Subcutaneous adipose tissue (tissue), 4 donors: ENCODE results near the gene REC8. TPM values are rescaled to one million over a fixed set of nuclear protein-coding genes. Genes with fewer than 3 reads are reported as not detected.

Source experiments
- total RNA-seq, 4 donors: library from RNA; depleted of rRNA; stranded (reverse); fragments of >200 nt; gene quantifications; one replicate each; pipeline ENCODE4 v1.1.0, GENCODE V29; 2016
- TF ChIP-seq, protein P1 (sequence below): fragments of 450-650 bp; IDR thresholded peaks from one replicate; pipeline ENCODE4 v1.5.1; 2016; ENCODE audit warnings: low read depth, mild to moderate bottlenecking, control low read depth, antibody characterized with exemption, moderate library complexity

REC8 gene
- total RNA-seq, 4 donors from 2014 or later = 3.1 to 27.7 (median 5.5) TPM

DNA sequence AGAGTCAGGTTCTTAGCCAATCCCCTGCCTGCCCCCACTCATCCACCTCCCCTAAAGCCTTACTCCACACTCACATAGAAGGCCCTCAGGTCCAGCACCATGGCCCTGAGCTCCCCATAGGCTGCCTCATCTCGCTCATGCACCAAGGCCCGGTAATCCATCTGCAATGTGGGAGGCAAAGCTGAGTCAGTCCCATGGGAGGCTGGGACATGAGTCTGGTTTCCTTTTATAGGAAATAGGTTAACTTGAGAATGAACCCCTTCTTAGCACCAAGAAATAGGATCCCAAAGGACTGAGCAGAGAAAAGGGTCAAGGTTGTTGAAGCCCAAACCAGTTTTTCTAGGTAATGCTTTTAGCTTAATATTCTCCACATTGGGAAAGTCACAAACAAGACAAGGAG, 28.4 kb upstream of the REC8 start:
- TF ChIP-seq, protein P1, sequence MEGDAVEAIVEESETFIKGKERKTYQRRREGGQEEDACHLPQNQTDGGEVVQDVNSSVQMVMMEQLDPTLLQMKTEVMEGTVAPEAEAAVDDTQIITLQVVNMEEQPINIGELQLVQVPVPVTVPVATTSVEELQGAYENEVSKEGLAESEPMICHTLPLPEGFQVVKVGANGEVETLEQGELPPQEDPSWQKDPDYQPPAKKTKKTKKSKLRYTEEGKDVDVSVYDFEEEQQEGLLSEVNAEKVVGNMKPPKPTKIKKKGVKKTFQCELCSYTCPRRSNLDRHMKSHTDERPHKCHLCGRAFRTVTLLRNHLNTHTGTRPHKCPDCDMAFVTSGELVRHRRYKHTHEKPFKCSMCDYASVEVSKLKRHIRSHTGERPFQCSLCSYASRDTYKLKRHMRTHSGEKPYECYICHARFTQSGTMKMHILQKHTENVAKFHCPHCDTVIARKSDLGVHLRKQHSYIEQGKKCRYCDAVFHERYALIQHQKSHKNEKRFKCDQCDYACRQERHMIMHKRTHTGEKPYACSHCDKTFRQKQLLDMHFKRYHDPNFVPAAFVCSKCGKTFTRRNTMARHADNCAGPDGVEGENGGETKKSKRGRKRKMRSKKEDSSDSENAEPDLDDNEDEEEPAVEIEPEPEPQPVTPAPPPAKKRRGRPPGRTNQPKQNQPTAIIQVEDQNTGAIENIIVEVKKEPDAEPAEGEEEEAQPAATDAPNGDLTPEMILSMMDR = no peak

DNA sequence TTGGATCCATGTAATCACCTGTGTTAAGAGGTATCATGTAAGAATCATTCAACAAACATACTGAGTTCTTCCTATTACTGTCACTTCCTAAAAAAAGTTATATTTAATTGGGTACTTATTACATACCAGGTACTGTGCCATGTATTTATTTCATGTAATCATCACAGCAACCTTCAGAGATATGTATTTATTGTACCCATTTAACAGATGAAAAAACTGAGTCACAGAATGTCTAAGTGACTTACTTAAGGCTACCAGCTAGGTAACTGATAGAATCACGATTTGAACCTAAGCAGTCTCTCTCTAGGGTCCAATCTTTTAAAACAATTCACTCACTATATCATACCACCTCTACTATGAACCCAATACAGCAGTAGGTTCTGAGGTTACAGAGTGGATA, 27.4 kb upstream of the REC8 start:
- TF ChIP-seq, protein P1 = no peak

DNA sequence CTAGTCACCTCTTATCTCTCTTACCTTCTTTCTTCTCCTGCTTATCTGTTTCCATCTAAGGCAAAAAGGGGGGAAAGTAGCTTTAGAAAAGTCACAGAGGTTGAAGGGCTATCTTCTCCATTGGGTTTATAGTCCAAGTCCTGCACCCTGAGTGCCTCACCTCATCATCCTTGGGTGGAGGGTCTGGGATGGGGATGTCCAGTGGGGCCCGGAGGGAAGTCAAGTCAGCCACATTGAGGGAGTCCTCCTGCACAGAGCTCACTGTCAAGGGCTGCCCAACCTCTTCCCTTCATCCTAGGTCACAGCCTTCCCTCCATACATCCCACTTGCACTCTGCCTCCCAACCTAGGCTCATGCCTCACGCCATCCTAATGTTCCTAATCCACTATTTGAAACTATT, 26.7 kb upstream of the REC8 start:
- TF ChIP-seq, protein P1 = no peak

DNA sequence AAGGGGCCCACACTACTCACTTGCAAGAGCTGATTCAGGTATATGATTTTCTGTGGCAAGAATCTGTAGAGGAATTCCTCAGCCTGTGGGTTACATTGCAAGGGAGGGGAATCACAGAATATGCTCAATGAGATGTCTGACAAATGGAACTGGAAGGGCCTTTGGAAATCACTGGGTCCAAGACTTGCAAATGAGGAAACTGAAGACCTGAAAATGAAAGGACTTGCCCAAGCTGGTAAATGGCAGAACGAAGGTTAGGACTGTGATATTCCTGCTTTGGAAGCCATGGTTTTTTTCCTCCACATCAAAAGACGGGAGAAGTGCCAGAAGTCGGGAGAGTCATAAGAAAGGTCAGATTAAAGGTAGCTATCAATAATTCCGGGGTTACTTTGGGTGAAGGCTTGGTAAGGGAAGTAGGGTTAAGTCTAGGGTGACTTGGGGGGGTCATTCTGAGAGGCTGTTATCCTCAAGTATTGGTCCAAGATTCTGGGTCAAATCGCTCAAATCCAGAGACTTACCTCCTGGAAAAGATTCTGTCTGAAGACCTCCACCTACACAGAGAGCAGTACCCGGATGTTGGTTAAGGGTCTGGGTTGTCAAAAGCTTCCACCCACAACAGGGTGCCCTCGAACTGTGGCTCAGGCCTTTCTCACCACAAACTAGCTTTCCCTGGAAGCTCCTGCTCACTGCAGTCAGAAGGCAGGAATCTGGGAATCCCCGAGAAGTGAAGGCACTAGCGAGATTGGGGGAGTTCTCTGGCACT, 26.0 kb upstream of the REC8 start:
- TF ChIP-seq, protein P1 = no peak

DNA sequence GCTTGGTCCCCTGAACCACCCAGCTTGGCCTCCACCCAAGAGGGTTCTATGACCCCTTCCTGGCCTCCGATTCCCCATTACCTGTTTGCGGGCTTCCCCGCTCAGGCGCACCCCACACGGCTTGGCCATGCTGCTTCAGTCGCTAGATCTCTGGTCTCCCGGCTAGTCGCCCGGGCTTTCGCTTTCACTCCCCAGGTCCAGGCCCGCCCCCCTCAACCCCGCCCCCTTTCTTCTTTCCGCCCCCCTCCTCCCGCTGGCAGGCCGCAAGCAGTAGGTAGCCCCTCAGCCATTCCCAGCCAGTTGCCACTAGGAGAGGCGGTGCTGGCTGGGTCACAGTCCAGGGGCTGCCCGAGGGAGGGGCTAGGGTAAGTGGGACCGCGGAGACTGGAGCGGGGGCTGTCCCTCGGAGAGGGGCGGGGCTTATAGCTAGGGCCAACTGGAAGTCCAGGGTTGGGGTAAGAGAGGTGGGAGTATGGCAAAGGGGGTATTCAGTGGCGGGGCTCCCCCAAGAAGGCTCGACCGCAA, 25.4 kb upstream of the REC8 start, which contains the start of gene PSME2:
Gene PSME2, minus strand, starts transcription at position 158 of the 525 bp plus-strand sequence. Its CDS starts 29 bp downstream, at position 129.
- TF ChIP-seq, protein P1 = no peak

DNA sequence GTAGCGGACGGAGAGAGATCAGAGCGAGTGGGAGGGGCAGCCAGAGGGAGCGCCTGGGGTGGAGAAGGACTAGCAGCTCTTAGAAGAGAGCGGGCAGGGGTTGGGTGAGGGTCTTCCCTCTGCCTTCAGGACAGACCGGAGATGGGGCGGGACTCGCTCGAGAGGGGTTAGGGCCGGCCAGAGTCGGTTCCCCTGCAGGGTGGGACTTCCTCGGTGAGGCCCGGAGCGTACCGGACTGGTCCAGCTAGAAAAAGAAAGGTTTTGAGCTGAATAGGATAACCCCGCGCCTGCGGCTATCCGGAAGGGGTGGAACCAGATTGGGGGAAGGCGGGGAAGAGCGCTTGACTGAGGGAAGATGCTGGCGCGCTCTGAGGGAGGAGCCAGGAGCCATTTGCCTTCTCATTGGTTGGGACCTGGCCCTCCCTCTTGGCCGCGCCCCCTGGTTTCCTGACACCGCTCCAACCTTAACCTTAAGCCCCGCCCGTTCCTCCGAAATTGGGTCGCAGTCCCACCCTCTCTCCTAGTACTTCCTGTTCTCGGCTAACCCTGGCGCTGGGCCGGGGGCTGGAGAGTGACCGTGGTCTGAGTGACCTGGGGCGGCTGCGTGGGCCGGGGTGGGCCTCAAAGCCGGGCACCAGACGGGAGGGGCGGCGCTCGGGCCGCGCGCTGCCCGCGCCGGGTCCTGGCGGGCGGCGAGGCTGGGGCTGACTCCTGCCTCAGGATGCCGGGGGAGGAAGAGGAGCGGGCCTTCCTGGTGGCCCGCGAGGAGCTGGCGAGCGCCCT, 24.7 kb upstream of the REC8 start, which contains the start of gene RNF31:
Gene RNF31, plus strand, starts transcription at position 521 of the 783 bp plus-strand sequence. Its CDS starts 201 bp downstream, at position 722.
- TF ChIP-seq, protein P1 = no peak

DNA sequence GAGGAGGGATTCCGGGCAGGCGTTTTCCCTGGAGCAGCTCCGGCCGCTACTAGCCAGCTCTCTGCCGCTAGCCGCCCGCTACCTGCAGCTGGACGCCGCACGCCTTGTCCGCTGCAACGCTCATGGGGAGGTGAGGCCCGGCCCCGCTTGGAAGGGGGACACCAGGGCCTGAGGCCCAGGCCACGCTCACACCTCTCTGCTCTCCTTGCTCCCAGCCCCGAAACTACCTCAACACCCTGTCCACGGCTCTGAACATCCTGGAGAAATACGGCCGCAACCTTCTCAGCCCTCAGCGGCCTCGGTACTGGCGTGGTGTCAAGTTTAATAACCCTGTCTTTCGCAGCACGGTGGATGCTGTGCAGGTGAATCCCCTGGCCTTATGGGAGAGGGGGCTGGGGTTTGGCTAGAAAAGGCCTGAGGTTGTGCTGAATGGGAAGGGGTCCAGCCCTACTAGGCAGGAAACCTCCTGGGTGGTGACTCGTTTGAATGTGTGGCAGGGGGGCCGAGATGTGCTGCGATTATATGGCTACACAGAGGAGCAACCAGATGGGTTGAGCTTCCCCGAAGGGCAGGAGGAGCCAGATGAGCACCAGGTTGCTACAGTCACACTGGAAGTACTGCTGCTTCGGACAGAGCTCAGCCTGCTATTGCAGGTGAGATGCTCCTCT, 24.0 kb upstream of the REC8 start:
- TF ChIP-seq, protein P1 = no peak
